HG03045 (cell line): ENCODE results near the gene CCDC39.
A peak's percentile ranks its signal among the peaks of the same experiment; 100 is the strongest.
"Not testable (repeated sequence)": the region's sequence is repeated elsewhere in the genome, so short reads cannot be mapped to it uniquely, and the experiment has no call there.

Experiments
- ATAC-seq: cut with Tn5 transposase; IDR thresholded peaks from one replicate; pipeline ENCODE4 v1.9.1; 2021; ENCODE audit warnings: mild to moderate bottlenecking, moderate library complexity; ENCODE audit not compliant: unreplicated experiment

CCDC39 gene

GRCh38 chr3:180626844-180627243 lies 52.4 kb downstream of the CCDC39 start:
- peak; percentile 90 for ATAC-seq

- peak; percentile 63 for ATAC-seq
Measured at GRCh38 chr3:180624714-180625113, 54.6 kb downstream of the CCDC39 start.

- no peak for ATAC-seq
Measured at GRCh38 chr3:180619723-180620122, 59.6 kb downstream of the CCDC39 start.

GRCh38 chr3:180618563-180618962 lies 60.7 kb downstream of the CCDC39 start:
- not testable (repeated sequence) for ATAC-seq

GRCh38 chr3:180617049-180617448 lies 62.2 kb downstream of the CCDC39 start:
- ATAC-seq, result no peak

- no peak for ATAC-seq
Measured at GRCh38 chr3:180615954-180616353, 63.3 kb downstream of the CCDC39 start.

GRCh38 chr3:180612364-180612763 lies 66.9 kb downstream of the CCDC39 start:
- no peak for ATAC-seq

GRCh38 chr3:180611006-180611405 lies 68.3 kb downstream of the CCDC39 start:
- no peak for ATAC-seq

- ATAC-seq, result peak; percentile 98
Measured at GRCh38 chr3:180601688-180602666, 77.3 kb downstream of the CCDC39 start, which contains the start of gene TTC14. Gene TTC14, plus strand, starts transcription at chr3:180602163. Its CDS starts 99 bp downstream, at chr3:180602262.

GRCh38 chr3:180600473-180600872 lies 78.8 kb downstream of the CCDC39 start:
- ATAC-seq, result no peak

GRCh38 chr3:180595559-180595935 lies 83.7 kb downstream of the CCDC39 start:
- no peak for ATAC-seq

GRCh38 chr3:180594631-180595558 lies 84.4 kb downstream of the CCDC39 start:
- no peak for ATAC-seq

- ATAC-seq, result not testable (repeated sequence)
Measured at GRCh38 chr3:180593631-180594030, 85.7 kb downstream of the CCDC39 start.

- no peak for ATAC-seq
Measured at GRCh38 chr3:180590396-180590795, 88.9 kb downstream of the CCDC39 start.

- ATAC-seq, result no peak
Measured at GRCh38 chr3:180580934-180581333, 98.4 kb downstream of the CCDC39 start.

- ATAC-seq, result no peak
Measured at GRCh38 chr3:180575571-180575970, 103.7 kb downstream of the CCDC39 start.

- peak; percentile 72 for ATAC-seq
Measured at GRCh38 chr3:180571831-180572598, 107.3 kb downstream of the CCDC39 start.

GRCh38 chr3:180570238-180570637 lies 109.1 kb downstream of the CCDC39 start:
- no peak for ATAC-seq

- no peak for ATAC-seq
Measured at GRCh38 chr3:180564676-180565075, 114.6 kb downstream of the CCDC39 start.
